Activated B cell treated with CpG ODN at 0.5 μM for 24 hours (primary cell): ENCODE measurements around the gene RNF145. TPM values are rescaled to one million over a fixed set of nuclear protein-coding genes. Genes with fewer than 3 reads are reported as not detected.
"Not testable (repeated sequence)": the region's sequence is repeated elsewhere in the genome, so short reads cannot be mapped to it uniquely, and the experiment has no call there.

Experiments
- ATAC-seq: fragments of 200-7000 bp; cut with Tn5 transposase; one replicate; pipeline ENCODE4 v1.10.0; 2021; ENCODE audit warnings: low read depth, mild to moderate bottlenecking, moderate library complexity
- CTCF ChIA-PET: fragments of 350-600 bp; sonication (Branson Sonifier 250); formaldehyde crosslinking; loops from one replicate; lab custom pipeline; 2021; ENCODE audit warnings: antibody characterized with exemption; lab: Charles Lee
- POLR2A ChIA-PET: fragments of 350-600 bp; sonication (Branson Sonifier 250); formaldehyde crosslinking; loops from one replicate; lab custom pipeline; 2021; ENCODE audit warnings: antibody characterized with exemption; lab: Charles Lee
- DNase-seq: peaks from one replicate; pipeline ENCODE4 v3.0.0; 2022
- H3K27ac Mint-ChIP-seq: one replicate; pipeline ENCODE4 v1.8.0; 2020; ENCODE audit warnings: mixed read lengths
- H3K27me3 Mint-ChIP-seq: one replicate; pipeline ENCODE4 v1.8.0; 2021; ENCODE audit warnings: mixed read lengths
- H3K36me3 Mint-ChIP-seq: one replicate; pipeline ENCODE4 v1.8.0; 2021; ENCODE audit warnings: low read depth, mixed read lengths
- H3K4me1 Mint-ChIP-seq: one replicate; pipeline ENCODE4 v1.8.0; 2021; ENCODE audit warnings: mixed read lengths
- H3K4me3 Mint-ChIP-seq: one replicate; pipeline ENCODE4 v1.8.0; 2020; ENCODE audit warnings: mild to moderate bottlenecking, mixed read lengths
- H3K9me3 Mint-ChIP-seq: one replicate; pipeline ENCODE4 v1.8.0; 2020; ENCODE audit warnings: mixed read lengths
- CTCF ChIP-seq: fragments of 200-600 bp; IDR thresholded peaks from one replicate; pipeline ENCODE4 v1.8.0; 2022; ENCODE audit warnings: antibody characterized with exemption, mild to moderate bottlenecking
- intact Hi-C: fragments of 100-400 bp; cut with micrococcal nuclease; formaldehyde crosslinking; loops from one replicate; pipeline ENCODE4 v1.15.1; 2024
- total RNA-seq: library from RNA; stranded (reverse); gene quantifications from 2 replicates; pipeline ENCODE4 v1.2.3, GENCODE V29; 2022

RNF145 gene
- total RNA-seq, 1 donor from 2014 or later, result 66.1 TPM

- H3K4me1 Mint-ChIP-seq, result peaks cover 18% of the 10 kb centered on the region
- DNase-seq (no peak), ATAC-seq (no peak)
- no peak for TF ChIP-seq CTCF
- intact Hi-C loops, result no loop called here
- peaks cover 70% of the 10 kb centered on the region for H3K36me3 Mint-ChIP-seq
- CTCF ChIA-PET, result interaction anchor here (0.7 to 1.1 kb wide), 2 partner anchors 155 to 825 kb away, joined by 3 to 4 read pairs; no protein-coding TSS in a partner anchor
- no peak overlapping the region for H3K27ac Mint-ChIP-seq
- H3K4me3 Mint-ChIP-seq, result no peak overlapping the region
- no peaks in the 10 kb centered on the region for H3K27me3 Mint-ChIP-seq
- H3K9me3 Mint-ChIP-seq, result no peaks in the 10 kb centered on the region
- POLR2A ChIA-PET, result no interaction called here
Observed at GRCh38 chr5:159161361-159162214, 47.8 kb downstream of the RNF145 start.

GRCh38 chr5:159158553-159159091, 50.7 kb downstream of the RNF145 start:
- H3K27me3 Mint-ChIP-seq, POLR2A ChIA-PET, DNase-seq, H3K4me3 Mint-ChIP-seq, ATAC-seq, H3K27ac Mint-ChIP-seq, H3K9me3 Mint-ChIP-seq: not testable (repeated sequence)
- Mint-ChIP-seq H3K4me1 (peaks cover 36% of the 10 kb centered on the region), H3K36me3 (peaks cover 63% of the 10 kb centered on the region)
- CTCF ChIA-PET, result interaction anchor here (0.6 kb wide), 1 partner anchor 85 kb away, joined by 3 read pairs; no protein-coding TSS in a partner anchor
- intact Hi-C loops, result loop anchor here (5.0 to 10.0 kb wide), 2 partner anchors 809 to 1186 kb away; no protein-coding TSS in a partner anchor

- ATAC-seq (no peak), DNase-seq (no peak)
- CTCF ChIA-PET, result interaction anchor here (0.7 to 3.5 kb wide), 31 partner anchors 10 to 829 kb away, joined by 3 to 51 read pairs (median 7); partner anchors contain the start of gene ADRA1B
- POLR2A ChIA-PET, result interaction anchor here (1.0 to 2.5 kb wide), 5 partner anchors 51 to 174 kb away, joined by 3 to 23 read pairs (median 4); partner anchors contain the start of gene UBLCP1
- peak overlapping the region; percentile 53 for H3K27ac Mint-ChIP-seq
- intact Hi-C loops, result loop anchor here (1.0 to 10.0 kb wide), 6 partner anchors 21 to 1187 kb away; partner anchors contain the start of gene ADRA1B
- no peak overlapping the region for H3K4me3 Mint-ChIP-seq
- TF ChIP-seq CTCF, result no peak
- H3K36me3 Mint-ChIP-seq, result peaks cover 55% of the 10 kb centered on the region
- no peaks in the 10 kb centered on the region for H3K27me3 Mint-ChIP-seq
- peaks cover 38% of the 10 kb centered on the region for H3K4me1 Mint-ChIP-seq
- H3K9me3 Mint-ChIP-seq, result no peaks in the 10 kb centered on the region
Observed at GRCh38 chr5:159157552-159157951, 51.8 kb downstream of the RNF145 start.

- ChIA-PET CTCF (interaction anchor here (0.6 to 3.5 kb wide), 48 partner anchors 9 to 830 kb away, joined by 3 to 51 read pairs (median 4); partner anchors contain the start of genes ADRA1B and UBLCP1), POLR2A (interaction anchor here (1.0 to 2.5 kb wide), 9 partner anchors 11 to 175 kb away, joined by 3 to 23 read pairs (median 4); partner anchors contain the start of gene UBLCP1)
- no peaks in the 10 kb centered on the region for H3K27me3 Mint-ChIP-seq
- H3K4me3 Mint-ChIP-seq, result peak overlapping the region; percentile 50
- peak overlapping the region; percentile 85 for H3K27ac Mint-ChIP-seq
- H3K4me1 Mint-ChIP-seq, result peaks cover 36% of the 10 kb centered on the region
- ATAC-seq (peak; percentile 53), DNase-seq (no peak)
- no peaks in the 10 kb centered on the region for H3K9me3 Mint-ChIP-seq
- intact Hi-C loops, result loop anchor here (1.0 to 10.0 kb wide), 12 partner anchors 22 to 1188 kb away; partner anchors contain the start of genes ADRA1B and UBLCP1
- TF ChIP-seq CTCF, result peak; percentile 78
- peaks cover 50% of the 10 kb centered on the region for H3K36me3 Mint-ChIP-seq
Observed at GRCh38 chr5:159156426-159157238, 52.7 kb downstream of the RNF145 start.

- DNase-seq (no peak), ATAC-seq (peak; percentile 83)
- Mint-ChIP-seq H3K9me3 (no peaks in the 10 kb centered on the region), H3K27me3 (no peaks in the 10 kb centered on the region), H3K4me1 (peaks cover 33% of the 10 kb centered on the region), H3K27ac (peak overlapping the region; percentile 85), H3K4me3 (no peak overlapping the region), H3K36me3 (peaks cover 44% of the 10 kb centered on the region)
- intact Hi-C loops, result loop anchor here (1.0 to 10.0 kb wide), 10 partner anchors 23 to 1189 kb away; partner anchors contain the start of gene UBLCP1
- ChIA-PET POLR2A (interaction anchor here (0.7 to 2.5 kb wide), 6 partner anchors 12 to 1355 kb away, joined by 3 to 23 read pairs (median 4); no protein-coding TSS in a partner anchor), CTCF (interaction anchor here (1.1 to 3.5 kb wide), 18 partner anchors 15 to 831 kb away, joined by 3 to 51 read pairs (median 9); partner anchors contain the start of genes ADRA1B and UBLCP1)
- TF ChIP-seq CTCF, result no peak
Observed at GRCh38 chr5:159155960-159156359, 53.4 kb downstream of the RNF145 start.
